SK-N-SH treated with all-trans-retinoic acid at 6 μM for 48 hours (cell line): ENCODE measurements around the gene OR10C1.

Experiments used
- ATAC-seq: fragments of 200-7000 bp; cut with Tn5 transposase; 3 replicates; pipeline ENCODE4 v1.9.1; 2020; ENCODE audit warnings: mild to moderate bottlenecking, moderate library complexity
- ARNTL ChIP-seq: fragments of 450-650 bp; formaldehyde crosslinking; IDR thresholded peaks from 2 replicates; pipeline ENCODE4 v1.5.0; 2020; ENCODE audit warnings: low read depth, mild to moderate bottlenecking, moderate library complexity, borderline replicate concordance
- BACH2 ChIP-seq: fragments of 250-450 bp; sonication (Bioruptor Pico); IDR thresholded peaks from 2 replicates; pipeline ENCODE4 v1.9.0; 2021; ENCODE audit warnings: mild to moderate bottlenecking, borderline replicate concordance
- CSDC2 ChIP-seq: fragments of 250-450 bp; sonication (Bioruptor Pico); IDR thresholded peaks from 2 replicates; pipeline ENCODE4 v1.5.0; 2020; ENCODE audit warnings: mild to moderate bottlenecking, moderate library complexity
- ESRRG ChIP-seq: fragments of 250-450 bp; sonication (Bioruptor Pico); IDR thresholded peaks from 2 replicates; pipeline ENCODE4 v1.6.1; 2021; ENCODE audit warnings: mild to moderate bottlenecking
- GLIS3 ChIP-seq: fragments of 250-450 bp; sonication (Bioruptor Pico); IDR thresholded peaks from 2 replicates; pipeline ENCODE4 v1.5.0; 2020; ENCODE audit warnings: mild to moderate bottlenecking, moderate library complexity
- ISL1 ChIP-seq: fragments of 250-450 bp; sonication (Bioruptor Pico); IDR thresholded peaks from 2 replicates; pipeline ENCODE4 v2.1.2; 2022; ENCODE audit warnings: mild to moderate bottlenecking, moderate library complexity
- PPARA ChIP-seq: fragments of 250-450 bp; sonication (Bioruptor Pico); IDR thresholded peaks from 2 replicates; pipeline ENCODE4 v1.5.0; 2020; ENCODE audit warnings: mild to moderate bottlenecking, borderline replicate concordance
- RARB ChIP-seq: fragments of 250-450 bp; sonication (Bioruptor Pico); IDR thresholded peaks from 2 replicates; pipeline ENCODE4 v1.8.0; 2021; ENCODE audit warnings: mild to moderate bottlenecking, moderate library complexity
- SNAI2 ChIP-seq: fragments of 250-450 bp; sonication (Bioruptor Pico); IDR thresholded peaks from 2 replicates; pipeline ENCODE4 v1.5.0; 2020; ENCODE audit warnings: mild to moderate bottlenecking, moderate library complexity
- TCF4 ChIP-seq: fragments of 250-450 bp; sonication (Bioruptor Pico); IDR thresholded peaks from 2 replicates; pipeline ENCODE4 v1.8.0; 2021; ENCODE audit warnings: mild to moderate bottlenecking, moderate library complexity, borderline replicate concordance
- TOX ChIP-seq: fragments of 250-450 bp; sonication (Bioruptor Pico); IDR thresholded peaks from 2 replicates; pipeline ENCODE4 v1.8.0; 2021; ENCODE audit warnings: mild to moderate bottlenecking, moderate library complexity, borderline replicate concordance
- ZC3H10 ChIP-seq: fragments of 250-450 bp; sonication (Bioruptor Pico); IDR thresholded peaks from 2 replicates; pipeline ENCODE4 v1.5.1; 2021; ENCODE audit warnings: mild to moderate bottlenecking, moderate library complexity
- ZFP3 ChIP-seq: fragments of 250-450 bp; sonication (Bioruptor Pico); IDR thresholded peaks from 2 replicates; pipeline ENCODE4 v1.5.0; 2020; ENCODE audit warnings: mild to moderate bottlenecking, moderate library complexity
- ZFP30 ChIP-seq: fragments of 450-650 bp; formaldehyde crosslinking; IDR thresholded peaks from 2 replicates; pipeline ENCODE4 v1.5.0; 2022; ENCODE audit warnings: mild to moderate bottlenecking, moderate library complexity
- ZNF565 ChIP-seq: fragments of 450-650 bp; formaldehyde crosslinking; conservative IDR thresholded peaks from 2 replicates; pipeline ENCODE4 v1.5.0; 2020; ENCODE audit warnings: low read depth, mild to moderate bottlenecking, moderate library complexity
- ZNF70 ChIP-seq: fragments of 450-650 bp; formaldehyde crosslinking; IDR thresholded peaks from 2 replicates; pipeline ENCODE4 v1.5.0; 2020; ENCODE audit warnings: mild to moderate bottlenecking, moderate library complexity
- ZNF8 ChIP-seq: fragments of 450-650 bp; formaldehyde crosslinking; IDR thresholded peaks from 2 replicates; pipeline ENCODE4 v1.5.0; 2020; ENCODE audit warnings: mild to moderate bottlenecking, moderate library complexity
- TF ChIP-seq, protein P1 (sequence below): fragments of 250-450 bp; sonication (Bioruptor Pico); IDR thresholded peaks from 2 replicates; pipeline ENCODE4 v1.8.0; 2020; ENCODE audit warnings: mild to moderate bottlenecking, moderate library complexity, borderline replicate concordance
- TF ChIP-seq, protein P2 (sequence below): fragments of 250-450 bp; sonication (Bioruptor Pico); IDR thresholded peaks from 2 replicates; pipeline ENCODE4 v1.5.0; 2020; ENCODE audit warnings: mild to moderate bottlenecking, moderate library complexity

OR10C1 gene

DNA sequence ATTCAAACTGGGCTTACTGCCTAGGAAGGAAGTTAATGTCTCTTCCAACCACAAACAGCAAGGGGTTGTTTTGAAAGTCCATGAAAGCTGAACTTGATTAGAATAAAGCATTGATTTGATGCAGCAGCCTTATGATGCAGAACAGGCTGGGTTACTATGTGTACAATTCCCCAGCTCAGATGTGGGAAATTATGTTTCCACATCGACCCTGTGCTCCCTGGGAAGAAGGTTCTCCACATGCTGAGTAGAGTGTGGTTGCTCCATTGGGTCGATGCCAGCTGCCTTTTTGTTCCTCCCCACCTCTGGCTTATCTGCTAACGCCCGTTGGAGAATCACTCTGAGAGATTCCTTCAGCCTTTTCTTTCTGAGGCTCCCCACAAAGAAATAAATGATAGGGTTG is 47.5 kb downstream of the OR10C1 start (continued):
- TF ChIP-seq, protein P1, sequence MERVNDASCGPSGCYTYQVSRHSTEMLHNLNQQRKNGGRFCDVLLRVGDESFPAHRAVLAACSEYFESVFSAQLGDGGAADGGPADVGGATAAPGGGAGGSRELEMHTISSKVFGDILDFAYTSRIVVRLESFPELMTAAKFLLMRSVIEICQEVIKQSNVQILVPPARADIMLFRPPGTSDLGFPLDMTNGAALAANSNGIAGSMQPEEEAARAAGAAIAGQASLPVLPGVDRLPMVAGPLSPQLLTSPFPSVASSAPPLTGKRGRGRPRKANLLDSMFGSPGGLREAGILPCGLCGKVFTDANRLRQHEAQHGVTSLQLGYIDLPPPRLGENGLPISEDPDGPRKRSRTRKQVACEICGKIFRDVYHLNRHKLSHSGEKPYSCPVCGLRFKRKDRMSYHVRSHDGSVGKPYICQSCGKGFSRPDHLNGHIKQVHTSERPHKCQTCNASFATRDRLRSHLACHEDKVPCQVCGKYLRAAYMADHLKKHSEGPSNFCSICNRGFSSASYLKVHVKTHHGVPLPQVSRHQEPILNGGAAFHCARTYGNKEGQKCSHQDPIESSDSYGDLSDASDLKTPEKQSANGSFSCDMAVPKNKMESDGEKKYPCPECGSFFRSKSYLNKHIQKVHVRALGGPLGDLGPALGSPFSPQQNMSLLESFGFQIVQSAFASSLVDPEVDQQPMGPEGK (CRISPR knock-in tag), result no peak
- TF ChIP-seq SNAI2 (CRISPR knock-in tag) (no peak), ZC3H10 (CRISPR knock-in tag) (no peak), ZFP30 (no peak), PPARA (CRISPR knock-in tag) (no peak)

DNA sequence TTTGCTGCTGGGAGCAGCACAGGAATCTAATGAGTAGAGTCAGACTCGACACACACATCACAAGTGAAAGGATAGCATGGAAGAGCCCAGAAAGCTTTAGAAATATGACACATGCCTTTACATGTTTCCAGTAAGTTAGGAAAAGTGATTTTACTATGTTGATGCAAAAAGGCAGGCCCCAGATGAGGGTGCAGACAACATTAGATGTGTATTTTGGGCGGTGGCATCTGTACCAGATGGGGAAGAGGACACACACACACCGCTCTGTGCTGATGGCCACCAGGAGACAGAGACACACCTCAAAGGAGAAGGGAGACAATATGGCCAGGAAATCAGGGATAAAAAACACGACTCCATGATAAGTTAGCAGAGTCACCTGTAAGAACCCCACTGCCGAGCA is 48.0 kb downstream of the OR10C1 start:
- ATAC-seq, result no peak
- no peak for TF ChIP-seq GLIS3 (CRISPR knock-in tag)
- TF ChIP-seq, protein P1 (CRISPR knock-in tag), result no peak
- no peak for TF ChIP-seq TOX
- TF ChIP-seq CSDC2 (CRISPR knock-in tag), result no peak
- TF ChIP-seq PPARA (CRISPR knock-in tag), result no peak
- TF ChIP-seq ZFP30, result no peak
- TF ChIP-seq RARB (CRISPR knock-in tag), result no peak
- TF ChIP-seq ZC3H10 (CRISPR knock-in tag), result no peak
- no peak for TF ChIP-seq ZFP3 (CRISPR knock-in tag)
- TF ChIP-seq ZNF565 (CRISPR knock-in tag), result no peak
- no peak for TF ChIP-seq SNAI2 (CRISPR knock-in tag)

DNA sequence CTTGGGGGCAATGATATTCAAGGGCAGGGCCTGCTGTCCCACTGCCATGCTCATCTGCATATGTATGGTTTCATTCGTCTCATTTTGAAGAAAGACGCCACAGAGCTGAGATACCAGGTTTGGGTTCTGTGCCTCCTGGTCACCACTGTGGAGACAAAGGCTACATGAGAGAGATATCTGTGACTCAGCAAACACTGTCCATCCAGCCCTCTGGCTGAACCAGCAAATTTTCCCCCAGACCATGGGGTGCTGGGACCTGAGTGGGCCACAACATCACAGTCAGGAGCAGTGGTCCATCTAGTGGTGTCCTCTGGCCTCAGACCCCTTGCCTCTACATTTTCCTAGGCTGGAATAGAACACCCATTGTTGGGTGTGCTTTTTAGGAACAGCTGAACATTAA is 48.6 kb downstream of the OR10C1 start, which contains the start of gene MAS1L:
MAS1L (minus strand) TSS at position 297 of the 400 bp plus-strand sequence; CDS start at position 243, 54 bp downstream.
- TF ChIP-seq ZNF8 (CRISPR knock-in tag) (no peak), RARB (CRISPR knock-in tag) (no peak), ARNTL (CRISPR knock-in tag) (no peak), TOX (no peak), ZFP3 (CRISPR knock-in tag) (no peak), BACH2 (CRISPR knock-in tag) (no peak)
- TF ChIP-seq, all 23 proteins: peak for 0
- ATAC-seq, result no peak

DNA sequence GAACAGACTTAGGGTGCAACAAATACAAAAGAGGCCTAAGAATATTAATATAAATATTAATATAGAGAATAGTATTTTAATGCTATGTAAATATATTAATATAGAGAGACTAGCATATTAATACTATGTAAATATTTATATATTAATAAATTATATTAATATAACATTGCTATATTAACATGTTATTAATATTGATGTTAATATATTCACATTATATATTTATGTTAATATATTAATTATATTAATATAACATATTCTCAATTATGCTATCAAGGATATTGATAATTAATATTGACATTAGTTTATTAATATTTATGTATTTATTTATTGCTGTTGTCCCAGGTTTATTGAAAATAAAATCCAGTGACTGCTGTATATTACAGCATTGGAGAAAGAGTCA is 49.8 kb downstream of the OR10C1 start:
- no peak for TF ChIP-seq ZC3H10 (CRISPR knock-in tag)
- TF ChIP-seq TOX, result no peak
- no peak for TF ChIP-seq ZNF8 (CRISPR knock-in tag)
- TF ChIP-seq, protein P2, sequence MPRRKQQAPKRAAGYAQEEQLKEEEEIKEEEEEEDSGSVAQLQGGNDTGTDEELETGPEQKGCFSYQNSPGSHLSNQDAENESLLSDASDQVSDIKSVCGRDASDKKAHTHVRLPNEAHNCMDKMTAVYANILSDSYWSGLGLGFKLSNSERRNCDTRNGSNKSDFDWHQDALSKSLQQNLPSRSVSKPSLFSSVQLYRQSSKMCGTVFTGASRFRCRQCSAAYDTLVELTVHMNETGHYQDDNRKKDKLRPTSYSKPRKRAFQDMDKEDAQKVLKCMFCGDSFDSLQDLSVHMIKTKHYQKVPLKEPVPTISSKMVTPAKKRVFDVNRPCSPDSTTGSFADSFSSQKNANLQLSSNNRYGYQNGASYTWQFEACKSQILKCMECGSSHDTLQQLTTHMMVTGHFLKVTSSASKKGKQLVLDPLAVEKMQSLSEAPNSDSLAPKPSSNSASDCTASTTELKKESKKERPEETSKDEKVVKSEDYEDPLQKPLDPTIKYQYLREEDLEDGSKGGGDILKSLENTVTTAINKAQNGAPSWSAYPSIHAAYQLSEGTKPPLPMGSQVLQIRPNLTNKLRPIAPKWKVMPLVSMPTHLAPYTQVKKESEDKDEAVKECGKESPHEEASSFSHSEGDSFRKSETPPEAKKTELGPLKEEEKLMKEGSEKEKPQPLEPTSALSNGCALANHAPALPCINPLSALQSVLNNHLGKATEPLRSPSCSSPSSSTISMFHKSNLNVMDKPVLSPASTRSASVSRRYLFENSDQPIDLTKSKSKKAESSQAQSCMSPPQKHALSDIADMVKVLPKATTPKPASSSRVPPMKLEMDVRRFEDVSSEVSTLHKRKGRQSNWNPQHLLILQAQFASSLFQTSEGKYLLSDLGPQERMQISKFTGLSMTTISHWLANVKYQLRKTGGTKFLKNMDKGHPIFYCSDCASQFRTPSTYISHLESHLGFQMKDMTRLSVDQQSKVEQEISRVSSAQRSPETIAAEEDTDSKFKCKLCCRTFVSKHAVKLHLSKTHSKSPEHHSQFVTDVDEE (CRISPR knock-in tag), result no peak
- TF ChIP-seq RARB (CRISPR knock-in tag), result no peak
- no peak for TF ChIP-seq ARNTL (CRISPR knock-in tag)
- ATAC-seq, result no peak

DNA sequence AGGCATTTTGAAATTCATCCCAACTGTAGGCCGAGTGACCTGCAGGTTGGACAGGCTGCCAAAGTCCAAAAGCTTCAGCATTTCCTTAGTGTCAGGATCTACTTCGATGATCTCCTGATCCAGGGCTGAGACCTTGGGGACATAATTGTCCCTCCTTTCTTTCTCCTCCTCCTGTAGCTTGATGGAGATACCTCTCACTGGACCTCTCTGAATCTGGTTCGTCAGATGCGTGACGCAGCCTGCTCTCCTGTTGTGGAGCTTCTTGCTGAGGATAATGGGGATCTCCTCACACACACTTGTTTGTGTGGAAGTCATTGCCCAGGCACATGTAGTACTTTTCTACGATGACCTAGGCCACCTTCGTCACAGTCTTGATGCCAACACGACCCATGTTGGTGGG is 50.2 kb downstream of the OR10C1 start:
- no peak for ATAC-seq
- TF ChIP-seq CSDC2 (CRISPR knock-in tag) (no peak), BACH2 (CRISPR knock-in tag) (no peak), ISL1 (CRISPR knock-in tag) (no peak)
- TF ChIP-seq, all 23 proteins: peak for 0

DNA sequence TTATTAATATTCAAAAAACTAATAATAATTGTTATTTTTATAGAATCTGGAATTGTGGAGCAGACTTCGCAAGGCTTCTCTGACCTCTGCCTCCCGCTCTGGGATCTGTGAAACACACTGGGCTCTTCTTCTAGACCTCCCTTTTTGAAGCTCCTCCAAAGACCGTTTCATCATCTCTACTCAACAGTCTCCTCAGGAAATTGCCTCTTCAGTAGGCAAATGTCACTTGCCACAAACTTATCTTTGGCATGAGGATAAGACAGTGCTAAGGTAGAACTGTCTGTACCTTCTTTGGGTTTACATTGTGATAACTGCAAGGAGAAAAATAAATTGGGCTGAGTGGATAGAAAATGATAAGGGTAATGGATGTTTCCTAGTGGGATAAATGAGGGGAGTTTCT is 50.9 kb downstream of the OR10C1 start:
- no peak for ATAC-seq
- TF ChIP-seq TOX (no peak), ARNTL (CRISPR knock-in tag) (no peak), ZNF70 (CRISPR knock-in tag) (no peak), ZNF565 (CRISPR knock-in tag) (no peak), ZNF8 (CRISPR knock-in tag) (no peak), ZC3H10 (CRISPR knock-in tag) (no peak), ESRRG (CRISPR knock-in tag) (no peak), TCF4 (CRISPR knock-in tag) (no peak), RARB (CRISPR knock-in tag) (no peak)
